ENCODE data around the gene NRDC.

Gene NRDC

DNA sequence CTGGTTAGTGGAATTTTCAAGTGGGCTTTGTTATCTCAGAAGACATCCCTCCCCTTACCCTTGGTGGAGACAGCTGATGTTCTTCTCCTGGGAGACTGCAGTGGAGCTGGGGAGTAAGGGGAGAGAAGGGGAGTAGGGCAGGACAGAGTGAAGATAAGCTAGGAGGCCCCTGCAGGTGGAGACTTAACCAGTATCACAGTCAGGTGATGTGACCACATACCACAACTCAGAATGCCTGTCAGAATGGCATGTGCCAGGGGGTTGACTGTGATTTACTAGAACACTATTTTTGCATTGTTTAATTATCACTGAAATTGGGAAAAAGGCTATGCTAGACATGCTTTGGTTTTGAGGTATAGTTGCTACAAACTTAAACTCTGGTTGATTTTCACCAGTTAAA lies 124.6 kb downstream of the NRDC start:
- Histone ChIP-seq H3K9ac (ENCODE audit: low read depth, low read length, poor library complexity, severe bottlenecking) (no peak overlapping the region), H3K4me3 (ENCODE audit: low read length, poor library complexity, severe bottlenecking) (no peak overlapping the region), H3K9me2 (replicated peaks; ENCODE audit: low read depth, low read length) (no peaks in the 10 kb centered on the region), H3K79me2 (ENCODE audit: insufficient read depth, low read length) (no peaks in the 10 kb centered on the region), H3K36me3 (ENCODE audit: insufficient read depth, low read length) (peaks cover 57% of the 10 kb centered on the region; the same call in 1 of the 2 replicates), H3K27me3 (ENCODE audit: insufficient read depth, low read length, poor library complexity, severe bottlenecking) (no peaks in the 10 kb centered on the region), H3F3A (ENCODE audit: low read depth) (no peaks in the 10 kb centered on the region), H3K9me3 (ENCODE audit: insufficient read depth, low read depth, low read length) (no peaks in the 10 kb centered on the region), H4K20me1 (ENCODE audit: insufficient read depth, low read length, poor library complexity, severe bottlenecking) (no peaks in the 10 kb centered on the region), H3K4me1 (ENCODE audit: insufficient read depth, low read length, poor library complexity, severe bottlenecking) (peaks cover 3% of the 10 kb centered on the region), H2AFZ (ENCODE audit: low read length) (no peak overlapping the region), H3K4me2 (ENCODE audit: low read depth, low read length, poor library complexity, severe bottlenecking) (no peak overlapping the region)
- TF ChIP-seq, protein P1, sequence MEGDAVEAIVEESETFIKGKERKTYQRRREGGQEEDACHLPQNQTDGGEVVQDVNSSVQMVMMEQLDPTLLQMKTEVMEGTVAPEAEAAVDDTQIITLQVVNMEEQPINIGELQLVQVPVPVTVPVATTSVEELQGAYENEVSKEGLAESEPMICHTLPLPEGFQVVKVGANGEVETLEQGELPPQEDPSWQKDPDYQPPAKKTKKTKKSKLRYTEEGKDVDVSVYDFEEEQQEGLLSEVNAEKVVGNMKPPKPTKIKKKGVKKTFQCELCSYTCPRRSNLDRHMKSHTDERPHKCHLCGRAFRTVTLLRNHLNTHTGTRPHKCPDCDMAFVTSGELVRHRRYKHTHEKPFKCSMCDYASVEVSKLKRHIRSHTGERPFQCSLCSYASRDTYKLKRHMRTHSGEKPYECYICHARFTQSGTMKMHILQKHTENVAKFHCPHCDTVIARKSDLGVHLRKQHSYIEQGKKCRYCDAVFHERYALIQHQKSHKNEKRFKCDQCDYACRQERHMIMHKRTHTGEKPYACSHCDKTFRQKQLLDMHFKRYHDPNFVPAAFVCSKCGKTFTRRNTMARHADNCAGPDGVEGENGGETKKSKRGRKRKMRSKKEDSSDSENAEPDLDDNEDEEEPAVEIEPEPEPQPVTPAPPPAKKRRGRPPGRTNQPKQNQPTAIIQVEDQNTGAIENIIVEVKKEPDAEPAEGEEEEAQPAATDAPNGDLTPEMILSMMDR (conservative IDR thresholded peaks at IDR 0.05; ENCODE audit: low read length) = no peak
- no peak for TF ChIP-seq EZH2phosphoT487 (IDR thresholded peaks at IDR 0.05; ENCODE audit: borderline replicate concordance)

DNA sequence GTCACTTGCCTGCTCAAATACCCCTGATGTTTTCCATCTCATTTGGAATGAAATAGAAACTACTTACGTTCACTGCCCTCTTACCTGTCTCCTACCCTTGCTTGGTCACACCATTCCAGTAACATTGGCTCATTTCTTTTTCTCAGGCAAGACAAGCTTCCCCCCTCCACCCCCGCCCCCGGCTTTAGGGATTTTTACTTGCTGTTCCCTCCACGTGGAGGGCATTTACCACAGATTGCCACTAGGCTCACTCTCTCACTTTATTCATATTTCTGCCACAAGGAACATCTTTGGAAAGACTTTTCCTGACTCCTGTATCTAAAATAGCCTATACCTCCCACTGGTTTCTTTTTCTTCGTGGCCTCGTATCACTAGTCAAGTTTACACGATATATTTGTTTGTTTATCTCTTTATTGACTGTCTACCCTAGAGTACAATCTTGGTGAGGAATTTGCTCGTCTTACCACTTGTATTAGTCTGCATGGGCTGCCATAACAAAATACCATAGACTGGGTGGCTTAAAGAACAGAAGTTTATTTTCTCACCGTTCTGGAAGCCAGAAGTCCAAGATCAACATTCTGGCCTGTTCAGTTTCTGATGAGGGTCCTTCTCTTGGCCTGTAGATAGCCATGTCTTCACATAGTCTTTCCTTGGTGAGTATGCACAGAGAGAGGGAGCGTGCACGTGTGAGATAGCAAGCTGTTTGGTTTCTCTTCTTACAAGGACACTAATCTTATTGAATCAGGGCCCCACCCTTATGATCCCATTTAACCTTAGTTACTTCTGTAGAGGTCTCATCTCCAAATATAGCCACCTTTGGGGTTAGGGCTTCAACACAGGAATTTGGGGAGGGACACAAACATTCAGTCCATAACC lies 126.2 kb downstream of the NRDC start:
- H3F3A ChIP-seq (ENCODE audit: low read depth) = no peaks in the 10 kb centered on the region

DNA sequence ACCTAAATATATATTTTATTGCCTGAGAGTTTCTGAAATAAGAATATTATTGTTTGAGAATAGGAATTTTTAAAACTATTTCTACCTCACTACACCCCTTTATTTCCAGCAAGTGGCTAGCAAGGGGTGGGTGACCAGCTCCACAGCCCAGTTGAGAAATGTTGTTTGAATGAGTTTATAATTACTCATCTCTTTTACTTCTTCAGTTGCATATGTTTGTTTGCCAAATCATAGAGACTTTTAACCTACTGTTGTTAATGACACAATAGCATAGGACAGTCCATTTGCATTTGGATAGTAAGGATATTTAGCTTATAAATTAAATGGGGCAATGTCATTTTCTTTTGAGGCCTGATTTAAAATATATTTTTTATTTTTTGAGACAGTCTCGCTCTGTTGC lies 127.8 kb downstream of the NRDC start:
- Histone ChIP-seq H3K4me1 (ENCODE audit: insufficient read depth, low read length, poor library complexity, severe bottlenecking) (peaks cover 3% of the 10 kb centered on the region), H2AFZ (ENCODE audit: low read length) (no peak overlapping the region), H3K36me3 (ENCODE audit: insufficient read depth, low read length) (peaks cover 60% of the 10 kb centered on the region; the same call in 1 of the 2 replicates), H3F3A (ENCODE audit: low read depth) (no peaks in the 10 kb centered on the region), H4K20me1 (ENCODE audit: insufficient read depth, low read length, poor library complexity, severe bottlenecking) (no peaks in the 10 kb centered on the region), H3K27me3 (ENCODE audit: insufficient read depth, low read length, poor library complexity, severe bottlenecking) (no peaks in the 10 kb centered on the region), H3K4me3 (ENCODE audit: low read length, poor library complexity, severe bottlenecking) (no peak overlapping the region), H3K79me2 (ENCODE audit: insufficient read depth, low read length) (no peaks in the 10 kb centered on the region), H3K9ac (ENCODE audit: low read depth, low read length, poor library complexity, severe bottlenecking) (no peak overlapping the region), H3K9me2 (replicated peaks; ENCODE audit: low read depth, low read length) (no peaks in the 10 kb centered on the region), H3K4me2 (ENCODE audit: low read depth, low read length, poor library complexity, severe bottlenecking) (no peak overlapping the region), H3K9me3 (ENCODE audit: insufficient read depth, low read depth, low read length) (no peaks in the 10 kb centered on the region)
- TF ChIP-seq, protein P1 (conservative IDR thresholded peaks at IDR 0.05; ENCODE audit: low read length) = no peak
- TF ChIP-seq EZH2phosphoT487 (IDR thresholded peaks at IDR 0.05; ENCODE audit: borderline replicate concordance) = no peak

More for the DNA sequence above, 126.2 kb downstream of the NRDC start:
- Histone ChIP-seq H4K20me1 (ENCODE audit: insufficient read depth, low read length, poor library complexity, severe bottlenecking) (no peaks in the 10 kb centered on the region), H3K9me2 (replicated peaks; ENCODE audit: low read depth, low read length) (no peaks in the 10 kb centered on the region), H3K27me3 (ENCODE audit: insufficient read depth, low read length, poor library complexity, severe bottlenecking) (no peaks in the 10 kb centered on the region), H3K9me3 (ENCODE audit: insufficient read depth, low read depth, low read length) (no peaks in the 10 kb centered on the region), H3K4me3 (ENCODE audit: low read length, poor library complexity, severe bottlenecking) (no peak overlapping the region), H3K36me3 (ENCODE audit: insufficient read depth, low read length) (peaks cover 57% of the 10 kb centered on the region; the same call in 1 of the 2 replicates), H3K9ac (ENCODE audit: low read depth, low read length, poor library complexity, severe bottlenecking) (no peak overlapping the region), H2AFZ (ENCODE audit: low read length) (no peak overlapping the region), H3K4me1 (ENCODE audit: insufficient read depth, low read length, poor library complexity, severe bottlenecking) (peaks cover 3% of the 10 kb centered on the region), H3K4me2 (ENCODE audit: low read depth, low read length, poor library complexity, severe bottlenecking) (no peak overlapping the region), H3K79me2 (ENCODE audit: insufficient read depth, low read length) (no peaks in the 10 kb centered on the region)
- no peak for TF ChIP-seq EZH2phosphoT487 (IDR thresholded peaks at IDR 0.05; ENCODE audit: borderline replicate concordance)
- TF ChIP-seq, protein P1 (conservative IDR thresholded peaks at IDR 0.05; ENCODE audit: low read length) = no peak
